OCI-LY1 (cell line): ENCODE data around the gene ZC3H13.

Experiments used
- EZH2 ChIP-seq: fragments of 200-600 bp; sonication (generic), shearing (Covaris generic); IDR thresholded peaks from 2 replicates; pipeline ENCODE4 v1.8.0; 2017; ENCODE audit warnings: borderline replicate concordance, mixed run types, mild to moderate bottlenecking, antibody characterized with exemption, low read length, moderate library complexity, mixed read lengths
- TF ChIP-seq, protein P1 (sequence below): fragments of 200-600 bp; sonication (generic), shearing (Covaris generic); IDR thresholded peaks from 2 replicates; pipeline ENCODE4 v1.5.1; 2017; ENCODE audit warnings: mild to moderate bottlenecking, antibody characterized with exemption, low read length, moderate library complexity, mixed read lengths

DNA sequence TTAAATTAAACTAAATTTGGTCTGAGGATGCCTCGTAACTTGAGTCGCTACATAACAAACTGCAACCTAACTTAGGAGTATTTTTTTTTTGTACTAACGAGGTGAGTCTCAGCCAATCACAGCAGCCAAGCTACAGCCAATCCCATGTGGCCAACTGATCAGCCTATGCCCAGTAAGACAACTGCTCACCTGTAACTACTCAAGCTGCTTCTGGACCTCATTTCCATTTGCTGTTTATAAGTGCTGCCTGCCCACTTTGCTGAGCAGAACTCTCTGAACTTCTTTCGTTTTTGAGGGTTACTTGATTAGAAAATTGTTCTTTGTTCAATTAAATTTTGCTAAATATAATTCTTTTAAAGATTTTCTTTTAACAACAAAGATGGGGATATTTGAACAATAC, 48.5 kb upstream of the ZC3H13 start:
- TF ChIP-seq, protein P1, sequence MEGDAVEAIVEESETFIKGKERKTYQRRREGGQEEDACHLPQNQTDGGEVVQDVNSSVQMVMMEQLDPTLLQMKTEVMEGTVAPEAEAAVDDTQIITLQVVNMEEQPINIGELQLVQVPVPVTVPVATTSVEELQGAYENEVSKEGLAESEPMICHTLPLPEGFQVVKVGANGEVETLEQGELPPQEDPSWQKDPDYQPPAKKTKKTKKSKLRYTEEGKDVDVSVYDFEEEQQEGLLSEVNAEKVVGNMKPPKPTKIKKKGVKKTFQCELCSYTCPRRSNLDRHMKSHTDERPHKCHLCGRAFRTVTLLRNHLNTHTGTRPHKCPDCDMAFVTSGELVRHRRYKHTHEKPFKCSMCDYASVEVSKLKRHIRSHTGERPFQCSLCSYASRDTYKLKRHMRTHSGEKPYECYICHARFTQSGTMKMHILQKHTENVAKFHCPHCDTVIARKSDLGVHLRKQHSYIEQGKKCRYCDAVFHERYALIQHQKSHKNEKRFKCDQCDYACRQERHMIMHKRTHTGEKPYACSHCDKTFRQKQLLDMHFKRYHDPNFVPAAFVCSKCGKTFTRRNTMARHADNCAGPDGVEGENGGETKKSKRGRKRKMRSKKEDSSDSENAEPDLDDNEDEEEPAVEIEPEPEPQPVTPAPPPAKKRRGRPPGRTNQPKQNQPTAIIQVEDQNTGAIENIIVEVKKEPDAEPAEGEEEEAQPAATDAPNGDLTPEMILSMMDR = no peak
- no peak for TF ChIP-seq EZH2
